CD4-positive, alpha-beta T cell treated with Interferon alpha-2 for 1 hour (primary cell): ENCODE measurements around the gene FANK1.
"Not testable (repeated sequence)": the region's sequence is repeated elsewhere in the genome, so short reads cannot be mapped to it uniquely, and the experiment has no call there.

Source experiments
- DNase-seq, 2 donors: peaks; one replicate each; pipeline ENCODE4 v3.0.0-alpha.2; 2020 to 2022

FANK1 gene

GRCh38 chr10:125896088-125896934 is at the start of gene FANK1:
Gene FANK1 (plus strand): TSS chr10:125896564. CDS start chr10:125896643, 79 bp downstream.
- DNase-seq = peak; percentile 80 to 81

- DNase-seq = no peak
Observed at GRCh38 chr10:125846894-125847293, 49.5 kb upstream of the FANK1 start.

GRCh38 chr10:125848371-125848770 is 48.0 kb upstream of the FANK1 start:
- DNase-seq = no peak

- DNase-seq = no peak
Observed at GRCh38 chr10:125848857-125849256, 47.5 kb upstream of the FANK1 start.

- no peak for DNase-seq
Observed at GRCh38 chr10:125849448-125849847, 46.9 kb upstream of the FANK1 start.

GRCh38 chr10:125850766-125851731 is 45.3 kb upstream of the FANK1 start:
- no peak for DNase-seq

DNA sequence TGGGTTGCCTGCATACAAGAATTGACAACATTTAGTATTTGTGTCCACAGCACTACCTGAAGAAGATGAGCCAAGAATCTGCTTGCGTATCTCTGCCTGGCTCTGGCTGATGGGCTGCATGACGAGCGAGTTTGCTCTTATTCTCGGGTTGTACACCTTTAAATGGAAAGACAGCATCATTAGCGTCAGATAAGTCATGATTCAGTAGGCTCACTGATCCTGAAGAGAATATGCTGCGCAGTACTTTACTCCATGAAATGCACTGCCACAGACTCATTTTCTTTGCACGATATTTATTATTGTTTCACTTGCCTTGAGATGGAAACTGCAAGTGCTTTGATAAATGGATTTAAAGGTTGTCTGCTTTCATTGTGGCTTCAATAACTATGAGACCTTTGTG is 43.9 kb upstream of the FANK1 start:
- no peak for DNase-seq

GRCh38 chr10:125857185-125857760 is 39.1 kb upstream of the FANK1 start:
- no peak for DNase-seq

DNA sequence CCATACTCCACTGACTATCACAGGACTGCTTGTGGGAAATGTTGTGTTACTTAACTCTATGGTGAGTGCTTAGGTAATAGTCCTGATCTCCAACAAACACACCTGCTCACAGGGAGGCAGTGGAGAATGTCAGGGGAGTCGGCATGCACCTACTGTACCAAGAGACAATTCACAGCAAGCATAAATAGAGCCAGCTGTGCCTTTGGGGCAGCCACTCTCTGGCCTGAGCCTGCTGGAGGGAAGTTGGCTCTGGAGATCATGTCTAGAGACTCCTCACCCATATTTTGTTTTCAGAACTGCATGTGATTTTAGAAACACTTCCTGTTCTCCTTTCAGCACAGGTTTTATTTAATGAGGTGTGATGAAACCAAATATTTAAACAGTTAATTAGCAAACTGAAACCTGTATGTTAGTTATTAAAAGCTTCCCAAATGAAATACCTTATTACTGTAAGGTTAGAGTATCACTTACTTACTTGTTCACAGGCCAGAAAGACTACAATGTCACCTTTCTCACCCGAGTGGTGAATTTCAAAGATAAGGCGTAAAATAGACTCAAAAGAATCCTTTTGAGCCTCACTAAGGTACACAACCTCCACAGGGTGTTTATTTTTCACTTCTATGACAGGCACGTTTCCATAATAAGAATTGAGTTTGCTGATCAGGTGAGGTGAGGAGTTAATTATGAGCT is 37.1 kb upstream of the FANK1 start:
- DNase-seq = no peak

DNA sequence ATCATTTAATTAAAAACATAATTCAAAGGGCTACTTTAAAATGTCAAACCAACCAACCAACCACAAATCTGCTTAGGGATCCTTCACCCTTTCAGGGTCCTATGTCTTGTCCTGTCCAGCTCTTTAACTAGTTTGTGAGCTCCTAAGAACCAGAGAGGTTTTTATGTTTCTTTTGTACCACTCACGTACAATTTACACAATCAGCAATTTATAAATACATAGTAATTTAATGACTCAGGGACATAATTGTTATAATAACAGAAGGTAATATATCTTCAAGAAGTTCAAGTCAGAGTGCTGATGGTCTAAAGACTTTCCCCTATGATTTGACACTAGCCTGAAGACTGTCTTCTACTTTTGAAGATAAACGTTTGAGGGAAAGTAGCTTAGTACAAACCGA is 31.2 kb upstream of the FANK1 start:
- DNase-seq = no peak

DNA sequence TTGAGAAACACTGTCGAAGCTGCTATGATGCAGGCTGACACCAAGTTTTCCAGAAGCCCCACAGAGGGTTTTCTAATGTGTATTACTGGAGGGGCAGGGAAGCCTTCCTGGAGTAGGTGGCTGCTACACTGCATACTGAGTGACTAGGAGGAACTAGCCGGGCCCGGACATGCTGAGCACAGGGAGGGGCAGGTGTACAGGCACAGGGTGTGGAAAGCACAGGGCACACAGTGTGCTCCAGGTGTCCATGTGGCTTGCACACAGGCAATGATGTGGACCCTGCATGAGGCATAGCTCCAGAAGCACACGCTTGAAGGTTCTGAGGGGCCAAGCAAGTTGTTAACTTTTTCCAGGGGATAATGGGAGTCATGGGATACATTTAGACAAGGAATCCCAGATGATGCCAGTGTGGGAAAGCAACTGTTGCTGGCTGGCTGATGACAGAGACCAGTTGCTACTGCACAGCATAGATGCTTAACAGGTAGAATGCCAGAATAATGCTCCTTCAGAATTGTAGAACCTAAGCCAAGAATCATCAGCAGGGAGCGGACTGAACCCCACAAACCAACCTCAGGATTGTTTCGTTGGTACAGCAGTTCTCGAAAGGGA is 29.8 kb upstream of the FANK1 start:
- DNase-seq = no peak

DNA sequence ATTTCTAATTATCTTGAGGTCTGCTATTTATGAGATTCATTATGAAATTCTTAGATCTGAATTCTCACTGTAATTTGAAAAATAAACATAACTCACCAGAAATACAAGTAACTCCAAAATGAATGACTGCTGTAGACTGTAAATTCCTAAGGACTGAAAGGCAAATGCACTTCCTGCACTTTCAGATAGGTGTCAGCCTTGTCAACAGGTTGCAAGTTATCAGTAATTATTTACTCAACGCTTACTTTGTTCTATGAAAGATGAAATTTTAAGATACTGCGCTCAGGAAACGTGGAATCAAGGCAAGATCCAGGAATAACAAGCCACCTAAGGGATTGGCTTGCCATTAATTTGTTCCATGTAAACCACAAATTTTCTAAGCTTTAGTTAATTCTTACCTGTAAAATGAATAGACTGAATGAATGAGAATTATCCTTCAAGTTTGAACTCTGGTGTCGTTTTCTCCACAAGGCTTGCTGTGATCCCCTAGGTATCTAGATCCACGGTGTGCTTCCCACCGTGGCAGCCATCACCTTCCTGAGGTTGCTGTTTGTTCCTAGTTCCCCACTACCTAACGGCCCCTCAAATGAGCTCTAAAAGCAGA is 27.9 kb upstream of the FANK1 start:
- DNase-seq = peak in 1 of 2 donors; percentile 29

- no peak for DNase-seq
Observed at GRCh38 chr10:125871338-125871737, 25.0 kb upstream of the FANK1 start.

DNA sequence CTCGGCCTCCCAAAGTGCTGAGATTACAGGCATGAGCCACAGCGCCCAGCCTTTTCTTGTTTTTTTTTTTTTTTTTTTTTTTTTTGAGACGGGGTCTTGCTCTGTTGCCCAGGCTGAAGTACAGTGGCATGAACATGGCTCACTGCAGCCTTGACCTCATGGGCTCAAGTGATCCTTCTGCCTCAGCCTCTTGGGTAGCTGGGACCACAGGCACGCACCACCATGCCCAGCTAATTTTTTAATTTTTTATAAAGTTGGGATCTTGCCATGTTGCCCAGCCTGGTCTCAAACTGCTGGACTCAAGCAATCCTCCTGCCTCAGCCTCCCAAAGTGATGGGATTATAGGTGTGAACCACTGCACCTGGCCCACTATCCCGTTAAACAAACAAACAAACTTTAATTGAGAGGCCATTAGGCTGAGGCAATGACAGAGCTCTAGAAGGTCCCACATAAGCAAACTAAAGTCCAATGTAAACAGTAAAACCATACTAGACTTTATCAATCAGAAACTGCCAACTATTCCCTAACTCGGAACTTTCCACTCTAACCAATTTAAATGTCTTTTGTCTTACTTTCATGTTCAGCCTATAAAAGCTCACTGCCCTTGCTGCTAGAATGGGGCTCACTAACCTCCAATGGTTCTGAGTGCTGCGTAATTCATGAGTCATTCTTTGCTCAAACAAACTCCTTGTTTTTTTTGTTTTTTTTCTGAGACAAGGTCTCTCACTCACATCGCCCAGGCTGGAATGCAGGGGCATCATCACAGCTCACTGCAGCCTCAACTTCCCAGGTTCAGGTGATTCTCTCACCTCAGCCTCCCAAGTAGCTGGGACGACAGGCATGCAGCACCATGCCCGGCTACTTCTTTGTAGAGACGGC is 17.2 kb upstream of the FANK1 start:
- no peak for DNase-seq

DNA sequence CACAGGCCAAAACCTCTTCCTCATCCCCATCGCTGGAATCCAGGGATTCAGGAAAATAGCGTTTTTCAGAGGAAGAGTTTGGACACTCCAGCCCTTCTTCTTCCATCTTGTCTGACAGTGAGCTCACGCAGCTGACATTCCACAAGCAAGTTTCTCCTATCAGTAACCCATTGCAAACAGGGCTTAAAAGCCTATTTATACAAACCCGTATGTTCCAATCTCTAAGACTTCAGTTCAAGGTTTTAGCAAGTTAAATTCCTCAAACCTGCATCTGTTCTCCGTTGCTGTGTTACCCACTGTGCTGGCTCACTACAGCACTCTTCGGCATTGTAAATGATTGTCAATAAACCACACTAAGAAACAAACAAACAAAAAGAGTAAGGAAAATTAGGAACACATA is 15.6 kb upstream of the FANK1 start:
- no peak for DNase-seq

DNA sequence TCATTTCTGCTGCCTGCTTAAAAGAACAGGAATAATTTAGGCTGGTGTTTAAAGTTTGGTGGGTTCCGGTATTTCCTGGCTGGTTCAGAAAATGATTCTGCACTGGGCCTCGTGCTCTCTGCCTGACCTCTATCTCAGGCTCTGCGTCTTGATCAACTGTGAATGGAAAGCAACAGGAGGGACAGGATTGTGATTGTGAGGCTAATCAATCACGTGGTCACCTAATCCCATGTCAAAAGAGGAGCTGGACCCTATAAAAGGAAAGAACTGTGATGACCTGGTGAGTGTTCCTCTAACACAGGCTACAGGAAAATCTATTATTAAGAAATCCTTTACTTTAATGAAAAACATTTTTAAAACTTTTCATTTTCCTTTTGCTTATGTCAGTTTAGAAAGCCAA is 15.2 kb upstream of the FANK1 start, which contains the start of gene DHX32:
DHX32 (minus strand) TSS at position 101 of the 400 bp plus-strand sequence. CDS start 468 bp downstream, outside the sequence.
- DNase-seq = no peak

DNA sequence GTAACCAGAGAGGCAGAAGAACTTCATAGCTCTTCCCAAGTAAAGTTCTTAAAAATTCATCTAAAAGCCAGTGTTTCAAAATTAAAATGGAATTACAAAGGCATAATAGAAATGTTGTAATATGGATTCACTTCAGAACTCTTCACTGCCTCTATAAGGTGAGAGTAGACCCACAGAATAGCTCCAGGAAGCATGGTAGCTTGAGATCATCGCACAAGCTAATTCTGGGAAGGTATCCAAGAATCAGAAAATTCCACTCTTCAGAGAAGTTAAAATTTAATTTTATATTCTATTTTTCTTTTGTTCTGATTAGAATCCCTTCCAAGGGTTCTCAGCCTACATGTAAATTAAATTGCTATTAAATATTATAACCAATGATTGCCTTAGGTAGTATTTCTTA is 13.8 kb upstream of the FANK1 start:
- no peak for DNase-seq

DNA sequence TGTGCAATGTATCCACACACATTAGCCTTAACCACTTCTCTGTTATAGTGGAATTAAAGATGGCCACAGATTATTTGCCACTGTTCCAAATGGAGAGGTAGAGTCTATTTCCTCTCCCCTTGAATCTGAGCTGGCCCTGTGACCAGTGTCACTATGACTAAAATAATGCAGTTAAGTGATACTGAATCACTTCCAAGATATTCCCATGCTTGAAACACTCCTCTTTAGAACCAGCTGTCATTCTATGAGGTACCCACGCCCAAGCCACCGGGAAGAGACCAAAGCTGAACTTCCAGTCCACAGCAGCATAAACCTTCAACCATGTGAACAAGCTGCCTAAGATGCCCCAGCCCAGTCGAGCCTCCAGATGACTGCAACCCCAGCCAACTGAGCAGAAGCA is 13.2 kb upstream of the FANK1 start:
- DNase-seq = no peak

DNA sequence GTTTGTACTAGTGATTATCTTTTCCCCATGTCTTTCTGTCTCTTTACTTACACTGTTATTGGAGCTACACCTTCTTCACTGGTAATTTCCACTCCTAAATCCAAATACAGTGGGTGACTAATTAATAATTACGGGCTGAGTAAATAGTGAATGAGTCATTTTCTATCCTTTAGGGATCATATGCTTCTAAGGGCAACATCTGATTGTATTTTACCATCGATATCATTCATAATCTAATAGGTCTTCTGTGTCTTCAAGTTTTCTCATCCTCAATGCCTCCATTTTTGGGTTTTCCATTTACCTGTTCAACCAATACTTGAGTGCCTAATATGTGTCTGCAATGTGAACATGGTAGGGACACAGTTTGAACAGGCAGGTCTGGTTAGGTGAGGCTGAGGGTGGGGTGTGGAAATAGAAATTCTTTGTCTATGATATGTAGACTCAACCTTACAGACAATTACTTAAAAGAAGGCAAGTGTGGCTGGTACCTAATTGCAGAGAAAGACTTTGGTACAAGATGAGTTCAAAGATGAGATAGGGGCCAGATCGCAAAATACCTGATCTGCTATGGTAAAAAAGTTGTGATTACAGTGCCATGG is 9.4 kb upstream of the FANK1 start:
- DNase-seq = no peak

DNA sequence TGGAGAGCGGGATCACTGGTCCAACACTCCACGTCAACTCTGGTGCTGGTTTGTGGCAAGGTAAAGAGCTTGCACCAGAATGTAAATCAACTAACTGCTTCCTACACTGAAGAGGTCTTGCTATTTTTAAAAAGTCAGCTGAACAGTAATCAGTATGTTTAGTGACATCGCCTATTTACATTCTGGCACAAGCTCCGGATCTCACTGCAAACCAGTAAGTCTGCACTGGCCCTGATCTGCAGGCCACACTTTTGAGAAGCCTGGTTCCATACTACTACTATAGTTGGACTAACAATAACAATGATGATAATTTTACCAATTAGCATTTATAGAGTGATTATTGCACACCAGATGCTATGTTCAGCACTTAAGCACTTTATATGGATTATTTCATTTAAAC is 6.9 kb upstream of the FANK1 start:
- DNase-seq = not testable (repeated sequence)
